ENCODE data around the gene USP10.

USP10 gene

DNA sequence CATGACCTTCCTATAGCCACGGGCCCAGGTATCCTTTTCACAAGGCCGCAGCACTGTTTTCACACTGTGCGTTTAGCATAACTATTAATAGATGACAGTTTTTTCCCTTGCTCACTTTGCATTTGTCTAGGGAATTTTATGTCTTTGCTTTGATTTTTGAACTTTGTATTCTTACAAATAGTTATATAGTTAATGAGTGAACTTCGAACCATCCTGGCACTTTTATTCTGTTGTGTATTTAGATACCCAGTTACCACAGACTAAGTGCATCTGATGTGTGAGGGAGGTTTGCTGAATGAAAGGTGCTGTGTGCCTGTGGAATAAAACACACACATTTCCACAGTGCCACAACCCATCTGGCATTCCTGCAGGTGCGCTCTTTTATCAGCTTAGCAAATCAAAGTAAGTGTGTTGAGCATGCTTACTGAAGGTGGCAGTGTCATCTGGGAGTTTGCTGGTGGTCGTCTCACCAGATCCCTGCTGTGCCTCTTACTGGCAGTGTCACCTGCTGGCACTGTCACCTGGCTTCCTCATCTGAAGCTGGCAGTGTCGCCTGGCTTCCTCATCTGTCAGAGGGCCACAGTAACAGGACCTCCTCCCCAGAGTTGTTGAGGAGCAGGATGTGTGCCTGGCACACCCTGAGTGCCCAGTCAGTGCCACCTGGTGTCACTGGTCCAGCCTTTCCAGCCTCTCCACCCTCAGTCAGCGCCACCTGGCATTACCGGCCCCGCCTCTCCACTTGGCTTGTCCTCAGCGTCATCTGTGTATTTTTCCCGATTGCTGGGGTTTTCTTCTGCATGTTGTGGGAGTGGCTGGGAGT, 37.6 kb downstream of the USP10 start:
- no peak overlapping the region for H3K4me3 ChIP-seq (ENCODE audit: low read length)
- TF ChIP-seq, protein P1, sequence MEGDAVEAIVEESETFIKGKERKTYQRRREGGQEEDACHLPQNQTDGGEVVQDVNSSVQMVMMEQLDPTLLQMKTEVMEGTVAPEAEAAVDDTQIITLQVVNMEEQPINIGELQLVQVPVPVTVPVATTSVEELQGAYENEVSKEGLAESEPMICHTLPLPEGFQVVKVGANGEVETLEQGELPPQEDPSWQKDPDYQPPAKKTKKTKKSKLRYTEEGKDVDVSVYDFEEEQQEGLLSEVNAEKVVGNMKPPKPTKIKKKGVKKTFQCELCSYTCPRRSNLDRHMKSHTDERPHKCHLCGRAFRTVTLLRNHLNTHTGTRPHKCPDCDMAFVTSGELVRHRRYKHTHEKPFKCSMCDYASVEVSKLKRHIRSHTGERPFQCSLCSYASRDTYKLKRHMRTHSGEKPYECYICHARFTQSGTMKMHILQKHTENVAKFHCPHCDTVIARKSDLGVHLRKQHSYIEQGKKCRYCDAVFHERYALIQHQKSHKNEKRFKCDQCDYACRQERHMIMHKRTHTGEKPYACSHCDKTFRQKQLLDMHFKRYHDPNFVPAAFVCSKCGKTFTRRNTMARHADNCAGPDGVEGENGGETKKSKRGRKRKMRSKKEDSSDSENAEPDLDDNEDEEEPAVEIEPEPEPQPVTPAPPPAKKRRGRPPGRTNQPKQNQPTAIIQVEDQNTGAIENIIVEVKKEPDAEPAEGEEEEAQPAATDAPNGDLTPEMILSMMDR (conservative IDR thresholded peaks at IDR 0.05; ENCODE audit: low read length) = no peak
- no peak for DNase-seq (ENCODE audit: low read depth)

- TF ChIP-seq, protein P1 (conservative IDR thresholded peaks at IDR 0.05; ENCODE audit: low read length) = peak; percentile 87
- peak; percentile 62 for DNase-seq (ENCODE audit: low read depth)
- H3K4me3 ChIP-seq (ENCODE audit: low read length) = no peak overlapping the region
Observed at GRCh38 chr16:84738255-84739038, 38.6 kb downstream of the USP10 start.

DNA sequence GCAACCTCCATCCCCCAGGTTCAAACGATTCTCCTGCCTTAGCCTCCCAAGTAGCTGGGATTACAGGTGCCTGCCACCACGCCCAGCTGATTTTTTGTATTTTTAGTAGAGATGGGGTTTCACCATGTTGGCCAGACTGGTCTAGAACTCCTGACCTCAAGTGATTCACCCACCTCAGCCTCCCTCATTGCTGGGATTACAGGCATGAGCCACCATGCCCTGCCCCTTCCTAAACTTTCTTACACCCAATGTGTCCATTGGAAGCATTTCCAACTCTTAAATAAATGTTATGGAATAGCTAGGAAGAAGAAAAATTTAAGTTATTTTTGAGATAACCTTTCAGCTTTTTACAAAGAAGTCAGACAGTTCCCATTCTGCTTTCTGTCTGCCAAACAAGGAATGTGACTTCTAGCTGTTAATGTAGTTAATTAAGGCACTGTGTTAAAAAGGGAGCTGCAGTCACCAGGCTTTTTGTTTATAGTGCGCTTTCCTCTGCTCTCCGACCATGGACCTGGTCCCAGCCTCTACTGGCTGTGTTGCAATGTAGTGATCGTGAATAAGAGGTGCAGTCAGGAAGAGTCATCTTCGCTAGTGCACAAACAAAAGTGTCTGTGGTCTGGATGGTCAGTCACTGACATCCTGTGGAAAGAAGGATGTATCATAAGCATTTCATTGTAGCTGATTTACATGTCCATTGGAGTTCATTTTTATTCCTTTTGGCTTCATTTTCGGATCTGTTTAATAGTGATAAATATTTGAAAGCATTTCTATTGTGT, 39.7 kb downstream of the USP10 start:
- TF ChIP-seq, protein P1 (conservative IDR thresholded peaks at IDR 0.05; ENCODE audit: low read length) = peak; percentile 14; the same call in 1 of the 2 replicates
- H3K4me3 ChIP-seq (ENCODE audit: low read length) = no peak overlapping the region
- DNase-seq (ENCODE audit: low read depth) = peak; percentile 91

- DNase-seq (ENCODE audit: low read depth) = peak; percentile 34
- TF ChIP-seq, protein P1 (conservative IDR thresholded peaks at IDR 0.05; ENCODE audit: low read length) = no peak
- no peak overlapping the region for H3K4me3 ChIP-seq (ENCODE audit: low read length)
Observed at GRCh38 chr16:84740596-84741116, 40.9 kb downstream of the USP10 start.

GRCh38 chr16:84741340-84741830, 41.6 kb downstream of the USP10 start:
- no peak overlapping the region for H3K4me3 ChIP-seq (ENCODE audit: low read length)
- TF ChIP-seq, protein P1 (conservative IDR thresholded peaks at IDR 0.05; ENCODE audit: low read length) = no peak
- DNase-seq (ENCODE audit: low read depth) = peak; percentile 37

DNA sequence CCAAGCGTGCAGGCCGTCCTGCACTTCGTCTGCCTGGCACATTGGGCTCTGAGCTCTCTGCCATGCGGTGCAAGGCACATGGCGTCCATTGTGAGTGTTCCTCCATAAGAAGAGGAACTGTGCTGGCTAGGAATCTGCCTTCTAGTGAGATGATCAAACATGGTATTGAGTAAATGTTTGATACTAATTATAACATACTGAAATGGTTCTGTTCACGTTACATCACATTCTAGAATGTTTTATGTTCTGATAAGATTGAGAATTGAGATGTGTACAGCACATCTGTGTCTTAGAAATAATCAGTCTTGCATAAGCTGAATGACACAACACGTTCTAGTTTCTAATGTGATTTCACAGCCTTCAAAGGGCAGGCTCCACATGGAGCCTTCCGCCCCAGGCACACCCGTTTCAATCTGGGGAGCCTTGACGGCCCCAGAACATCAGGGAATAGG, 42.9 kb downstream of the USP10 start:
- no peak for DNase-seq (ENCODE audit: low read depth)
- TF ChIP-seq, protein P1 (conservative IDR thresholded peaks at IDR 0.05; ENCODE audit: low read length) = no peak
- no peak overlapping the region for H3K4me3 ChIP-seq (ENCODE audit: low read length)
